CD4-positive, alpha-beta T cell treated with Interleukin-10 for 1 hour (primary cell): ENCODE results near the gene TSPAN11.
"Not testable (repeated sequence)": the region's sequence is repeated elsewhere in the genome, so short reads cannot be mapped to it uniquely, and the experiment has no call there.

Experiments
- DNase-seq: peaks from one replicate; pipeline ENCODE4 v3.0.0-alpha.2; 2020

The TSPAN11 gene

DNA sequence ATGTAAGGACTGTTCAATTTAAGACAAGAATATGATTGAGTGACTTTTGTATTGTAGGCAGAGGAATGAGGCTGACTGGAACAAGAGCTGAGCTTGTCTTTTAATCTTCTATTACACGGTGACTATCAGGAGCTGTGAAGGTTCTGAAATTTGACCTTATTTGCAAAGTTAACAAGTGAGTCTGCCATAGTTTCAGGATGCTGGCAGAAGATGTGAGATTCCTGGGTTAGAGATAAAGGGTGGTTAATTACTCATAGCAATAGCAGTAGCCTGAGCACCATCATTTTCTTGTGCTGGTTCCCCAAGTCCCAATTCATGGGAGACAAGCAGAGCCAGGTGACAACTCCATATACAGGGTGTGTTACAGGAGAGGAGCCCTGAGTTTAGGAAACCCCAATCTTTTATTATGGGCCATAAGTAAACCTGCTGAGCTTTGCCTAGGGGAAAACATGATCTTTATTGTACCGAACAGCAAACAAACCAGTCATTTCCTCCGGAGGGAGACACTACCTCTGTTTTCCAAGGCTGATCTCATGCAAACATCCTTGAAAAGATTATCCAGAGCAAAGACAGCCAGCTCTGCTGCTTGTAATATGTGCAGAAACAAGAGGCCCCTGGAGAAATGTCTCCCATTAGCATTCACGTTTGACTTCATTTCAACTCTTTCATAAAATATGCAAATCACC, 95.4 kb downstream of the TSPAN11 start:
- no peak for DNase-seq

DNA sequence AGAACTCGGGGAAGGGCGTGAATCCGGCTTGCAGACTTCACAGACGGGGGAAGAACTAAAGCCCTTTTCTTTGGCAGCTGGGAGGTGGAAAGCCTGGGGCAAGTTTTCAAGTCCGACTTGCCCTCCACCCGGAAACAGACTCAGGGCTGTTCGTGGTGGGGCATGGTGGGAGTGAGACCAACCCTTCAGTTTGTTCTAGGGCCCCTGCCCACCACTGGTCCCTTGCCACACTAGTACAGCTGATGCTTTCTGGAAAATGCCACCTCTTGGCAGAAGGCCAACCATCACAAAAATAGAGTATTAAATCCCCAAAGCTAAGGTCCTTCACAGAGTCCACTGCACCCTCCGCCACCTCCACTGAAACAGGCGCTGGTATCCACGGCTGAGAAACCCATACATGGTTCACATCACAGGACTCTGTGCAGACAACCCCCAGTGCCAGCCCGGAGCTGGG, 96.8 kb downstream of the TSPAN11 start:
- no peak for DNase-seq

DNA sequence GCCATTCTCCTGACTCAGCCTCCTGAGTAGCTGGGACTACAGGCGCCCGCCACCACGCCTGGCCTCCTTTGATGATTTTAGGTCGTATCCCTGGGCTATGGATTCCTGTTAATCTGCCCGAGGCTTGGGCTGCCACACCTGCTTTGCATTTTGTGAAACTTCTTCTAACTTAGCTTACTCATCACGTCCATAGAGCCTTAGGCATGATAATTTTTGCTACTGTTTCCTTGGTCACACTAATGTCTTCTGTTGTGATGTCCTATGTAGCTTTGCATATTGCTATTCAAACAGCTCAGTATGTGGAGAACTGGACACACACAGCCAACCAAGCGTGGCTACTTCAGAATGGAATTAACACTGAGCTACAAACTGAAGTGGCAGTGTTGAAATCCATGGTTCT, 99.7 kb downstream of the TSPAN11 start:
- DNase-seq, result no peak

GRCh38 chr12:31027006-31027405, 100.5 kb downstream of the TSPAN11 start:
- DNase-seq, result not testable (repeated sequence)

- no peak for DNase-seq
These were observed 102.9 kb downstream of the TSPAN11 start for GRCh38 chr12:31029468-31029867.

DNA sequence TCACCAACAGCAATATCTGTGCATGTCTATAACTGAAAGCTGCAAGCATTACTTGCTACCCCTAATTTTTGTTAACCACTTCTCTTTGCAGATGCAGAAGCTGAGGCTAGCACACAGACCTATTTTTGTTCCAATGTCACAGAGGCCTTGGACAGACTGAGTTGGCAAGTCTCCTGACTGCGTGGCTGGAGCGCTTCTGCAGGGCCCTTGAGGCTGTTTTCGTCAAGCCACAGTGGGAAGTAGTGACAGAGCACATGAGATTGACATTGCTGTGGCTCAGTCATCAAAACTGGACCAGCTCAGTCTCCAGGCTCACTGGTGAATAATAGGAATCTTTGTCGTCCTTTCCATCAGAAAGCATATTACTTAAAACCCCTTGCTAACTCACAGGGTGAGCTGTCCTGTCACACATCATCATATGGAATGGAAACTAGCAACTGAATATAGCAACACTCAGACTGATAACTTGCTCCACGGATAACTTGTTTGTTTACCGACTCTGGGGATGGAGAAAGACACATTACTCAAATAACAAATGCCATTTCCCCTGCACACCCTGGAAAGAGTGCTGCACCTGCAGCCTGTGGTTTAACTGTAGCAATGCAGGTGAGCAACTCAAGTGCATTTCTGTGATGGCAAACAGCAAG, 103.5 kb downstream of the TSPAN11 start:
- DNase-seq, result no peak

GRCh38 chr12:31031951-31032335, 105.4 kb downstream of the TSPAN11 start:
- no peak for DNase-seq

- no peak for DNase-seq
These were observed 106.6 kb downstream of the TSPAN11 start for GRCh38 chr12:31033146-31033545.

- DNase-seq, result no peak
These were observed 107.1 kb downstream of the TSPAN11 start for GRCh38 chr12:31033681-31034080.

DNA sequence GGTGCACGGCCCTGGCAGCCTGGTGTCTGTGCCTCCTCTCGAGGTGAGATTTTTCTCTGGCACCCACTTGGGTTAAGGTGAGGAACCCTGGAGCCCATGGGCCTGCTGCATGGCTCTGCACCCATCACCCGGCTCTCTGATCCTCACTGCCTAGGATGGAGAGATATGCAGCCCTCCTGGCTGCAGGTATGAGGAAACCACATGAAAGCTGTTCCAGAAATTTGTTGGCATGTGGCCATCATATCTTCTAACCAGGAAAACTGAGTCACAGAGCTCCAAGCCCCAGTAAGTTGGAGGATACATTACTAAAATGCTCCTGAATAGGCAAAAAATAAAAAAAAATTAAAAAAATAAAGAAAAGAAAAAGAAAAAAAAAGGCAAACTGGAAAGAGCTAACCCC, 107.8 kb downstream of the TSPAN11 start:
- no peak for DNase-seq

- no peak for DNase-seq
These were observed 108.7 kb downstream of the TSPAN11 start for GRCh38 chr12:31035226-31035625.

DNA sequence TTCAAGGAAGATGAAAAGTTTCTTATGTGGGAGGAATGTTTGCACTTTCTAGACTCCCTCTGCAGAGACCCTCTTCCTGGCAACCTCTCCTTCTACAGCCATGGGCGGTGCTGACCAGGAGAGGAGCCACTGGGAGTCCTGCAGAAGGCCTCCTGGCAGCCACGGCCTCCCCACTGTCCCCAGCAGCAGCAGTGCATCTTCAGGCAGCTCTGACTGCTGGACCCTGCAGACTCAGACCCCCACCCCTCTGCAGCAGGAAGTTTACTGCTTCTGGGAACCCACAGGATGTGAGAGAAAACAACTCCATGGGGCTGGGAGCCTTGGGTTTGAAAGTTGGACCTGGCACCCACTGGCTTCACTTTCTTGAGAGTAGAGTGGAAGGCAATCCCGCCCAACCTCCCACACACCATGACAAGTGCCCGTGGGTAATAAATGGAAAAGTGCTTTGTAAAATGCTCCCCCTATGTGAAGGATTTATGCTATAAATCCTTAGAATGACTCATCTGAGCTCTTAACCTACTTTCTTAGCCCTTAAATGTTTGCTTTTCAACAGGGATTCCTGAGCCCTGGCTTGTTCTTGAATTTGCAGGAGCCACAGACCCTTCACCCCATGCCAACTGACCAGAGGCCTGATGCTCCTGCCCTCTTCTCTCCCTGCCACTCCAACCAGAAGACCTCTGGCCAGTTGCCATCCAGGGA, 109.6 kb downstream of the TSPAN11 start:
- no peak for DNase-seq

GRCh38 chr12:31037028-31037427, 110.5 kb downstream of the TSPAN11 start:
- DNase-seq, result no peak

DNA sequence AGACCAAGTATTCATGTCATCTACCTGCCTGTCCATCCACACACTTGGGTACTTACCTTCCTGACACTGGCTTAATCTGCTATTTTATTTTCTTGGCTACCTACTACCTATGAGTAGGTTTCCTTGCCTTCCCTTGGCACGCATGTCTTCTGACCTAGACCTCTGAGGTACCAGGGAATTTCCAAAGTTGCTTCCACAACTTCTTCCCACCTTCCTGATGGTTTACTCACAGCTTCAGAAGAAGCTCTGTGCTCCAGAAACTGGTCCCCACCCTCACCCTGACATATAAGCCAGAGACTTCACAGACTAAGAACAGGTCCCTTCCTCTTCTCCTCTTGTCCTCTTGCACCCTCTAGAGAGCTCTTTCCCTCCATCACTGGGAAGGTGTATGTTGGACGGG, 111.4 kb downstream of the TSPAN11 start:
- no peak for DNase-seq

- no peak for DNase-seq
These were observed 114.6 kb downstream of the TSPAN11 start for GRCh38 chr12:31041033-31041564.
